ENCODE measurements around the gene RAB11FIP5.

The RAB11FIP5 gene

DNA sequence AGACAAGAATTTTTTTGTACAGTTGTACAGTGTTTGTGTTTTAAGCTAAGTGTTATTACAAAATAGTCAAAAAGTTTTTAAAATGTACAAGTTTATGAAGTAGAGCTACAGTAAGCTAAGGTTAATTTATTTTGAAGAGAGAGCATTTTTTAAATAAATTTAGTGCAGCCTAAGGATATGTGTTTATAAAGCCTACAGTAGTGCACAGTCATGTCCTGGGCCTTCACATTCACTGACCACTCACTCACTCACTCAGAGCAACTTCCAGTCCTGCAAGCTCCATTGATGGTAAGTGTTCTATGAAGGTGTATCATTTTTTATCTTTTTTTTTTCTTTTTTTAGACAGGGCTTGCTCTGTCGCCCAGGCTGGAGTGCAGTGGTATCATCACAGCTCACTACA is 85.4 kb downstream of the RAB11FIP5 start:
- no peak for TF ChIP-seq EZH2phosphoT487 (conservative IDR thresholded peaks at IDR 0.05; ENCODE audit: low read length)
- TF ChIP-seq, protein P1, sequence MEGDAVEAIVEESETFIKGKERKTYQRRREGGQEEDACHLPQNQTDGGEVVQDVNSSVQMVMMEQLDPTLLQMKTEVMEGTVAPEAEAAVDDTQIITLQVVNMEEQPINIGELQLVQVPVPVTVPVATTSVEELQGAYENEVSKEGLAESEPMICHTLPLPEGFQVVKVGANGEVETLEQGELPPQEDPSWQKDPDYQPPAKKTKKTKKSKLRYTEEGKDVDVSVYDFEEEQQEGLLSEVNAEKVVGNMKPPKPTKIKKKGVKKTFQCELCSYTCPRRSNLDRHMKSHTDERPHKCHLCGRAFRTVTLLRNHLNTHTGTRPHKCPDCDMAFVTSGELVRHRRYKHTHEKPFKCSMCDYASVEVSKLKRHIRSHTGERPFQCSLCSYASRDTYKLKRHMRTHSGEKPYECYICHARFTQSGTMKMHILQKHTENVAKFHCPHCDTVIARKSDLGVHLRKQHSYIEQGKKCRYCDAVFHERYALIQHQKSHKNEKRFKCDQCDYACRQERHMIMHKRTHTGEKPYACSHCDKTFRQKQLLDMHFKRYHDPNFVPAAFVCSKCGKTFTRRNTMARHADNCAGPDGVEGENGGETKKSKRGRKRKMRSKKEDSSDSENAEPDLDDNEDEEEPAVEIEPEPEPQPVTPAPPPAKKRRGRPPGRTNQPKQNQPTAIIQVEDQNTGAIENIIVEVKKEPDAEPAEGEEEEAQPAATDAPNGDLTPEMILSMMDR (IDR thresholded peaks at IDR 0.05; ENCODE audit: insufficient read depth, low read length, poor library complexity, severe bottlenecking): no peak
- Histone ChIP-seq H3F3A (ENCODE audit: insufficient read depth) (no peaks in the 10 kb centered on the region), H3K9me3 (ENCODE audit: insufficient read depth, low read length) (no peaks in the 10 kb centered on the region), H3K4me2 (ENCODE audit: low read depth, low read length, poor library complexity, severe bottlenecking) (no peak overlapping the region), H3K4me3 (ENCODE audit: insufficient read depth, low read length, poor library complexity, severe bottlenecking) (no peak overlapping the region), H3K27ac (ENCODE audit: low read depth, low read length) (no peak overlapping the region), H3K9ac (ENCODE audit: low read length) (no peak overlapping the region), H4K20me1 (ENCODE audit: low read depth, low read length) (no peaks in the 10 kb centered on the region), H3K36me3 (ENCODE audit: low read length) (no peaks in the 10 kb centered on the region), H3K9me2 (replicated peaks; ENCODE audit: insufficient read depth, low read length) (no peaks in the 10 kb centered on the region), H3K27me3 (ENCODE audit: low read length) (no peaks in the 10 kb centered on the region), H2AFZ (ENCODE audit: low read depth, low read length, severe bottlenecking) (no peak overlapping the region), H3K79me2 (ENCODE audit: insufficient read depth, low read length) (no peaks in the 10 kb centered on the region)

DNA sequence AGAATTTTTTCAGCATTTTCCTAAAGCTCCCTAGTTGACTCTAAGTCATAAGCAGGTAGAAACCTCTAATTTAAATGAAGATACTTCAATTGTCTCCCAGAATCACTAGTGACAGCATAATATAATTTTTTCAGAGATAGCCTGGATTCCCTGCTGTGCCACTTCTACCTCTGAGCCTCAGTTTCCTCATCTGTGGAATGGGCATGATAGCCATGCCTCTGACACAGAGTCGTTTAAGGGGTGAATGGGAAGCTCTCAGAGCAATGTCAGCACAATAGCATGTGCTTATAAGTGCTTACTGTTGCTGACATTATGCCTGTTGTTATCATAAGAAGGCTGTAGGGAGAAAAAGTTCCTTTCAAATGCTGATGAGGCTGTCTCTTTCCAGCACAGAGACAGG is 89.3 kb downstream of the RAB11FIP5 start:
- Histone ChIP-seq H3K9me2 (replicated peaks; ENCODE audit: insufficient read depth, low read length) (no peaks in the 10 kb centered on the region), H3K79me2 (ENCODE audit: insufficient read depth, low read length) (no peaks in the 10 kb centered on the region), H3K4me2 (ENCODE audit: low read depth, low read length, poor library complexity, severe bottlenecking) (no peak overlapping the region), H3K27me3 (ENCODE audit: low read length) (no peaks in the 10 kb centered on the region), H3K4me3 (ENCODE audit: insufficient read depth, low read length, poor library complexity, severe bottlenecking) (no peak overlapping the region), H3F3A (ENCODE audit: insufficient read depth) (no peaks in the 10 kb centered on the region), H3K9me3 (ENCODE audit: insufficient read depth, low read length) (no peaks in the 10 kb centered on the region), H3K36me3 (ENCODE audit: low read length) (no peaks in the 10 kb centered on the region), H3K9ac (ENCODE audit: low read length) (no peak overlapping the region), H3K27ac (ENCODE audit: low read depth, low read length) (no peak overlapping the region), H4K20me1 (ENCODE audit: low read depth, low read length) (no peaks in the 10 kb centered on the region), H2AFZ (ENCODE audit: low read depth, low read length, severe bottlenecking) (no peak overlapping the region)
- TF ChIP-seq, protein P1 (IDR thresholded peaks at IDR 0.05; ENCODE audit: insufficient read depth, low read length, poor library complexity, severe bottlenecking): no peak
- no peak for TF ChIP-seq EZH2phosphoT487 (conservative IDR thresholded peaks at IDR 0.05; ENCODE audit: low read length)
